Stimulated activated memory B cell treated with anti-CD40 and anti-IgM and Interleukin-4, amounts not matched to agents 10 μg/mL and 1 μg/mL and 100 μg/mL, for 72 hours (primary cell): ENCODE measurements around the gene MNT.

Source experiments
- ATAC-seq: fragments of 150-1000 bp; cut with Tn5 transposase; 2 replicates; pipeline ENCODE4 v1.10.0; 2021
- H3K27ac Mint-ChIP-seq: one replicate; pipeline ENCODE4 v1.8.0; 2022; ENCODE audit warnings: mild to moderate bottlenecking, mixed read lengths
- H3K27me3 Mint-ChIP-seq: one replicate; pipeline ENCODE4 v1.8.0; 2022; ENCODE audit warnings: mixed read lengths
- H3K36me3 Mint-ChIP-seq: one replicate; pipeline ENCODE4 v1.8.0; 2022; ENCODE audit warnings: mixed read lengths
- H3K4me1 Mint-ChIP-seq: one replicate; pipeline ENCODE4 v1.8.0; 2022; ENCODE audit warnings: mixed read lengths
- H3K4me3 Mint-ChIP-seq: one replicate; pipeline ENCODE4 v1.8.0; 2022; ENCODE audit warnings: mild to moderate bottlenecking, moderate library complexity, mixed read lengths
- H3K9me3 Mint-ChIP-seq: one replicate; pipeline ENCODE4 v1.8.0; 2022; ENCODE audit warnings: mixed read lengths

MNT gene

GRCh38 chr17:2369039-2369438 is 31.8 kb downstream of the MNT start:
- Mint-ChIP-seq H3K4me3 (no peak overlapping the region), H3K9me3 (no peaks in the 10 kb centered on the region), H3K27me3 (no peaks in the 10 kb centered on the region), H3K4me1 (no peaks in the 10 kb centered on the region), H3K27ac (no peak overlapping the region), H3K36me3 (peaks cover 35% of the 10 kb centered on the region)
- no peak for ATAC-seq

GRCh38 chr17:2368359-2368758 is 32.5 kb downstream of the MNT start:
- H3K27me3 Mint-ChIP-seq, result no peaks in the 10 kb centered on the region
- no peak for ATAC-seq
- no peaks in the 10 kb centered on the region for H3K9me3 Mint-ChIP-seq
- H3K27ac Mint-ChIP-seq, result no peak overlapping the region
- peaks cover 39% of the 10 kb centered on the region for H3K36me3 Mint-ChIP-seq
- H3K4me1 Mint-ChIP-seq, result no peaks in the 10 kb centered on the region
- H3K4me3 Mint-ChIP-seq, result no peak overlapping the region

- no peak overlapping the region for H3K4me3 Mint-ChIP-seq
- H3K36me3 Mint-ChIP-seq, result peaks cover 45% of the 10 kb centered on the region
- no peaks in the 10 kb centered on the region for H3K9me3 Mint-ChIP-seq
- no peak overlapping the region for H3K27ac Mint-ChIP-seq
- H3K27me3 Mint-ChIP-seq, result no peaks in the 10 kb centered on the region
- no peaks in the 10 kb centered on the region for H3K4me1 Mint-ChIP-seq
- no peak for ATAC-seq
Observed at GRCh38 chr17:2366747-2367494, 33.9 kb downstream of the MNT start.

GRCh38 chr17:2365132-2365531 is 35.7 kb downstream of the MNT start:
- peaks cover 58% of the 10 kb centered on the region for H3K36me3 Mint-ChIP-seq
- no peak overlapping the region for H3K27ac Mint-ChIP-seq
- H3K9me3 Mint-ChIP-seq, result no peaks in the 10 kb centered on the region
- no peaks in the 10 kb centered on the region for H3K27me3 Mint-ChIP-seq
- no peak overlapping the region for H3K4me3 Mint-ChIP-seq
- H3K4me1 Mint-ChIP-seq, result no peaks in the 10 kb centered on the region
- no peak for ATAC-seq

- ATAC-seq, result no peak
- Mint-ChIP-seq H3K9me3 (no peaks in the 10 kb centered on the region), H3K36me3 (peaks cover 55% of the 10 kb centered on the region), H3K27me3 (no peaks in the 10 kb centered on the region), H3K4me3 (no peak overlapping the region), H3K4me1 (no peaks in the 10 kb centered on the region), H3K27ac (no peak overlapping the region)
Observed at GRCh38 chr17:2364763-2365116, 36.1 kb downstream of the MNT start.

GRCh38 chr17:2363851-2364762 is 36.8 kb downstream of the MNT start:
- Mint-ChIP-seq H3K27me3 (no peaks in the 10 kb centered on the region), H3K4me1 (no peaks in the 10 kb centered on the region), H3K4me3 (no peak overlapping the region), H3K27ac (no peak overlapping the region), H3K36me3 (peaks cover 55% of the 10 kb centered on the region), H3K9me3 (no peaks in the 10 kb centered on the region)
- no peak for ATAC-seq

GRCh38 chr17:2363318-2363717 is 37.5 kb downstream of the MNT start:
- H3K27ac Mint-ChIP-seq, result no peak overlapping the region
- H3K9me3 Mint-ChIP-seq, result no peaks in the 10 kb centered on the region
- ATAC-seq, result no peak
- H3K4me1 Mint-ChIP-seq, result no peaks in the 10 kb centered on the region
- no peak overlapping the region for H3K4me3 Mint-ChIP-seq
- H3K27me3 Mint-ChIP-seq, result no peaks in the 10 kb centered on the region
- peaks cover 55% of the 10 kb centered on the region for H3K36me3 Mint-ChIP-seq

GRCh38 chr17:2362881-2363280 is 38.0 kb downstream of the MNT start:
- no peaks in the 10 kb centered on the region for H3K9me3 Mint-ChIP-seq
- no peak overlapping the region for H3K4me3 Mint-ChIP-seq
- H3K4me1 Mint-ChIP-seq, result no peaks in the 10 kb centered on the region
- no peak for ATAC-seq
- peaks cover 55% of the 10 kb centered on the region for H3K36me3 Mint-ChIP-seq
- no peaks in the 10 kb centered on the region for H3K27me3 Mint-ChIP-seq
- no peak overlapping the region for H3K27ac Mint-ChIP-seq

GRCh38 chr17:2362416-2362815 is 38.4 kb downstream of the MNT start:
- no peaks in the 10 kb centered on the region for H3K4me1 Mint-ChIP-seq
- H3K9me3 Mint-ChIP-seq, result no peaks in the 10 kb centered on the region
- no peaks in the 10 kb centered on the region for H3K27me3 Mint-ChIP-seq
- no peak for ATAC-seq
- H3K4me3 Mint-ChIP-seq, result no peak overlapping the region
- H3K27ac Mint-ChIP-seq, result no peak overlapping the region
- peaks cover 54% of the 10 kb centered on the region for H3K36me3 Mint-ChIP-seq

- Mint-ChIP-seq H3K27ac (no peak overlapping the region), H3K4me1 (no peaks in the 10 kb centered on the region), H3K9me3 (no peaks in the 10 kb centered on the region), H3K27me3 (no peaks in the 10 kb centered on the region), H3K36me3 (peaks cover 50% of the 10 kb centered on the region), H3K4me3 (no peak overlapping the region)
- ATAC-seq, result no peak
Observed at GRCh38 chr17:2362016-2362415, 38.8 kb downstream of the MNT start.

- no peak overlapping the region for H3K27ac Mint-ChIP-seq
- H3K36me3 Mint-ChIP-seq, result peaks cover 45% of the 10 kb centered on the region
- H3K4me1 Mint-ChIP-seq, result no peaks in the 10 kb centered on the region
- no peak overlapping the region for H3K4me3 Mint-ChIP-seq
- no peaks in the 10 kb centered on the region for H3K27me3 Mint-ChIP-seq
- no peak for ATAC-seq
- H3K9me3 Mint-ChIP-seq, result no peaks in the 10 kb centered on the region
Observed at GRCh38 chr17:2361010-2361760, 39.7 kb downstream of the MNT start.

- no peaks in the 10 kb centered on the region for H3K4me1 Mint-ChIP-seq
- no peaks in the 10 kb centered on the region for H3K9me3 Mint-ChIP-seq
- H3K36me3 Mint-ChIP-seq, result peaks cover 26% of the 10 kb centered on the region
- H3K27me3 Mint-ChIP-seq, result no peaks in the 10 kb centered on the region
- H3K4me3 Mint-ChIP-seq, result no peak overlapping the region
- no peak for ATAC-seq
- H3K27ac Mint-ChIP-seq, result no peak overlapping the region
Observed at GRCh38 chr17:2357931-2358434, 42.9 kb downstream of the MNT start.

- no peak for ATAC-seq
- Mint-ChIP-seq H3K27me3 (no peaks in the 10 kb centered on the region), H3K36me3 (peaks cover 18% of the 10 kb centered on the region), H3K9me3 (no peaks in the 10 kb centered on the region), H3K4me3 (no peak overlapping the region), H3K27ac (no peak overlapping the region), H3K4me1 (no peaks in the 10 kb centered on the region)
Observed at GRCh38 chr17:2357237-2357636, 43.6 kb downstream of the MNT start.

GRCh38 chr17:2354311-2354710 is 46.5 kb downstream of the MNT start:
- H3K36me3 Mint-ChIP-seq, result no peaks in the 10 kb centered on the region
- H3K9me3 Mint-ChIP-seq, result no peaks in the 10 kb centered on the region
- H3K4me1 Mint-ChIP-seq, result no peaks in the 10 kb centered on the region
- no peaks in the 10 kb centered on the region for H3K27me3 Mint-ChIP-seq
- ATAC-seq, result no peak
- H3K4me3 Mint-ChIP-seq, result no peak overlapping the region
- no peak overlapping the region for H3K27ac Mint-ChIP-seq

- ATAC-seq, result no peak
- no peaks in the 10 kb centered on the region for H3K4me1 Mint-ChIP-seq
- H3K36me3 Mint-ChIP-seq, result no peaks in the 10 kb centered on the region
- no peak overlapping the region for H3K4me3 Mint-ChIP-seq
- H3K9me3 Mint-ChIP-seq, result no peaks in the 10 kb centered on the region
- no peak overlapping the region for H3K27ac Mint-ChIP-seq
- H3K27me3 Mint-ChIP-seq, result no peaks in the 10 kb centered on the region
Observed at GRCh38 chr17:2351269-2351668, 49.6 kb downstream of the MNT start.
